HG02610 (cell line): ENCODE results near the gene SLC12A3.

Experiments
- ATAC-seq: cut with Tn5 transposase; IDR thresholded peaks from one replicate; pipeline ENCODE4 v1.9.1; 2021; ENCODE audit warnings: mild to moderate bottlenecking, moderate library complexity; ENCODE audit not compliant: unreplicated experiment

SLC12A3 gene

DNA sequence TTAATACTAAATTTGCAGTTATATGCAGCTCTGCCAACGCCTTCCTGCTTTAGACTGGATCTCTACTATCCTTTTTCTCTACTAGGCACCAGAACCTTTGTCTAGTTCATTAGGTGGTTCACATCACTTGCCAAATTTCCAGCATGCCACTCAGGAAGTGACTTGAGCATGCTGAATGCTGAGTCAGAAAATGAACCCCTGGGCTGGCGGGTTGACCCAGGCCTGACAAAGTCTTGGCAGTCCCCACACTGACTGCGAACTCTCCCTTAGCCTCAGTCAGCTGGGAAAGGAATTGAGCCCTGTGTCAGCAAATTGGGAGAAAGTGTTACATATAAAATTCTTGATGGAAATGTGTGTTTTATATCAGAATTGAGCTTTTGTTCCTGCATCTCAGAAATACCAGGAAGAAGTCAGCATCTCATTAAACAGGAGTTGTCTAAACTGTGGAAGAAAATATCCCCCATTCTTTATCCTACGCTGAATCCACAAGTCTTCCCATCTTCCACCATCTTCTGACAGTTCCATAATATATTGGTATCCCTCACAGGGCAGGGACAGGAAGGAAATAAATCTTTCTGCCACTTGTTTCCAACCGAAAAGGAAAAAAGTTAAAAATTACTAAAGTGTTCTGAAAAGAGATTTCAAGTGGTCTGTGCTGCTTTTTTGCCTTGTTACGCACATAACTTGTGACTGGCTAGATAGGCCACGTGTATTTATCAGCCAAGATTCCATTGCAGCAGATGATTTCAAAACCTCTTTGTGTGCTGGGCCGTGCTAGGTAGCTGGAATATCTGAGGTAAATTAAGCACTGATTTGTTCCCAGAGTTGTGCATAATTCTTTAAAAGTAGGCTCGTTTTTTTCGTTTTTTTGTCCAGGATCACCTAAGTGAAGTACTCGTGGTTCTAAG is 16.7 kb upstream of the SLC12A3 start:
- ATAC-seq: no peak

DNA sequence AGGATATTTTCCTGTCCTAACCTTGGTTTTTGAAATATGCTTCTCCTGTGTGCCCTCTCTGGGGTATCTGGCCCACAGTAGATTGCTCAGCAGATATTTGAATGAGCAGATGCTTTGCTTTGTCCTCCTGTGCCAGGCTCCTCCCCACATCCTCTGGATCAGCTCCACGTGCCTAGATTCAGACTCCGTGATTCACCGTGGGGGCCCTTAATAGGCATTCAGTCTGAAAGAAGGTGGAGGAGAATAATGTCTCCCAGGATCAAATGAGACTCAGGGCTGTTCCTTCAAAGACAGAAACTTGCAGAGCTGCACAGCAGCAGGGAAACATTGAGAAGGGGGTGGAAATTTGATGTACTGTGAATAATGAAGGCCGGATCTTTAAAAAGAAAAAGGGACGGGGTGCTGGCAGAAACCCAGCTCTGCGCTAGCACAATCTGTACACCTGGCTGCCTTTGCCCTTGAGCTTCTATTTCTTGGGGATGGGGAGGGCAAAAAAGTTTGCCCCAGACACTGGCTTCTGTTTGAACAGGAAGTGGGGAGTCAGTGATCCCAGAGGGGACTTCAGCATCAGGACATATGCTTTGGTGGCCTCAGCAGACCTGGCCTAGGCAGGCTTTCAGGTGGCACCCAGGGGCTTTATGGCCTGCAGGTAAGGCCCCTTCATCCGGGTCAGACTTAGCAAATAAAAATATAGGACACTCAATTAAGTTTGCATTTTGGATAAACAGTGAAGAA is 15.9 kb upstream of the SLC12A3 start:
- no peak for ATAC-seq

DNA sequence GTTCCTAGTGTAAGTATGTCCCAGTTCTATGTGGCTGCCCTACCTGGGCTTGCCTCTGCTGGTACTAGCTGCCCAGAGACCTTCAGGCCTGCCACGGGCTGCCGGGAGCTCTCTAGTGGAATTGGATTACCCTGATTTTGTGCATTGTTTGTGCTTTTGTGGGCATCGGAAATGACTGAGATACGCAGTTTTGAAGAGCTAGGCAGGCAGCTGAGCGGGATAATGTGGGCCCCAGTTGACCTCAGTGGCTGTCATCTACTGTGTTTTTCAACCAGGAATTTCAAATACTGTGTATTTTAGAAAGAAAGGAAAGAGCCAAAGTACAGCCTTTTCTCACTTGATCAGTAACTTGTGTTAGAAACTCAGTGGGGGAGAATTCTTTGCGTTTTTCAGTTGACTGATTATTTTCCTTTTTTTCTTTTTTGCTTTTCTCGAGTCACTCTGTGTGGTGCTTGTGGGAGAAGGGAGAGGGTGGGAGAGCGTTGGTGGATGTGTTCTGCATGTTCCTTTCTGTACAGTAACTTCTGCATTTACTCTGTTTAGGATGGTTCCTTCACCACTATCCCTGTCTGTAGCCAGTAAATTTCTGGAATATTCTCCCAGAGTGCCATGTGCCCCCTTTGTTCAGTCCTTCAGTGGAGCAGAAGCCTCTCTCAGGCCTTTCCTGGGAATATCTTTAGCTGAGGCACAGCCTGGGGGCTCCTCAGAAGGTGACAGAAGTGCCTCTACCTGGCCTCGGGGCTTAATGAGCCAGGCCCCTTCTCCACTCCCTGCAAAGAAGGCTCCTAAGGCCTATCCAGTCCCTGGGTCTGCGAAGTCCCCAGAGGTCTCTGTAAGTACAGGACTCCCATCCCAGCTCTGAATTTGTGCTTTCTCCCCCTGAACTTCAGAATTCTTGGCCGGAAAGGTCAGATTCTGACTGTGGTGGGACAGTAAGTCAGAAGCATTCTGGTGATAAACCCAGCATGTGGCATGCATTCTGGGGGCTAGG is 15.0 kb upstream of the SLC12A3 start:
- no peak for ATAC-seq

DNA sequence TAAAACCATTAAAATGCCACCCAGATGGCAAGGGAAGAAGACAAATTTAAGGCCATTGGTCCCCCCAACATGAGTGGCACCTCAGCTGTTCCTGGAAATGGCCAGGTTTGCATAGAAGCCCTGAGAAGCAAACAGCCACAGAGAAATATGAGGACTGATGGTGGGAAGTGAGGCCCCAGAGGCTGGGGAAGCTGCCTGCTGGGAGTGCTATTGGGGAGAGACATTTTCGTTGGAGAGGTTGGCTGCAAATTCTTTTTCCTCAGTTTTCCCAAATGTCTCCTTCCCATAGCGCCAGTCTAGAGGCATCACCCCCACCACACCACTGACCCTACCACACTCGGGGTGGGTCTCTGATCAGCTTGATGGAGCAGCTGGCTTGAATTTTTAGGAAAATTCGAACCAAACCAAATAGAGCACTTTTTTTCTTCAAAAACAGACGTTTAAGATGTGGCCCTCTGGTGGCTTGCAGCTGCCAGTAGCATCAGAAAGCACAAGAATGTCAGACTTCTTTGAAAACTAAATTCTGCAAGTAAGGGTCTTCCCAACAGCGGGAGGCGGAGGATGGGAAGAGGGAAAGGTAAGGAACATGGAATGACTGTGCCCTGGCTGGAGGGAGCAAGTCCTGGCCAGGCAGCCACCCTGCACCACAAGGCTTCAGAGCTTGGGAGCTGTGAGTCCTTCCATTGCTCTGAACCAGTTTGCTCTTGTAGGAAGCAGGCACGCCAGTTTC is 13.2 kb upstream of the SLC12A3 start:
- no peak for ATAC-seq

DNA sequence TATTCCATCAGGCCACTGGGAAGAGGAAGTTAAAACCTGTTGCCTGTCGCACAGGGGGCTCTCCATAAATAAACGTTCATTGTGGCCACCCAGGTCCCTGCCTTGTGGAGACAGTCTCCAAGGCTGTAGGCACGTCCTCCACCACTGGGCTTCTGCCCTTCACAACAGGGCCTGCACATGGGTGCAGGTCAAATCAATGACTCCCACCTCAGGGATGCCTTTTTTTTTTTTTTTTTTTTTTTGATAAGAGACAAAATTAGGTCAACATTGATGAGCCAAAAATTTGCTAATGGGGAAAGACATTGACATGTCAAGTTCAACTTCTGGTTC is 12.6 kb upstream of the SLC12A3 start:
- no peak for ATAC-seq

DNA sequence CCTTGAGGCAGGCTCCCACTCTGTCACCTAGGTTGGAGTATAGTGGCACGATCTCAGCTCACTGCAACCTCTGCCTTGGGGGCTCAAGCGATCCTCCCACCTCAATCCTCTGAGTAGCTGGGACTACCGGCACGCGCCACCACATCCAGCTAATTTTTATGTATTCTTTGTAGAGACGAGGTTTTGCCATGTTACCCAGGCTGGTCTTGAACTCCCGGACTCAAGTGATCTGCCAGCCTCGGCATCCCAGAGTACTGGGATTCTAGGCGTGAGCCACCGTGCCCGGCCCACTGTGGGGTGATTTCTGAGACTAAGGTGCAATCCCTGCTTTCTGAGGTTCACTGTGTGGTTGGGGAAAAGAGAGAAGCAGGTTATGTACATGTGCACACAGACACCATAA is 12.0 kb upstream of the SLC12A3 start:
- ATAC-seq: no peak

DNA sequence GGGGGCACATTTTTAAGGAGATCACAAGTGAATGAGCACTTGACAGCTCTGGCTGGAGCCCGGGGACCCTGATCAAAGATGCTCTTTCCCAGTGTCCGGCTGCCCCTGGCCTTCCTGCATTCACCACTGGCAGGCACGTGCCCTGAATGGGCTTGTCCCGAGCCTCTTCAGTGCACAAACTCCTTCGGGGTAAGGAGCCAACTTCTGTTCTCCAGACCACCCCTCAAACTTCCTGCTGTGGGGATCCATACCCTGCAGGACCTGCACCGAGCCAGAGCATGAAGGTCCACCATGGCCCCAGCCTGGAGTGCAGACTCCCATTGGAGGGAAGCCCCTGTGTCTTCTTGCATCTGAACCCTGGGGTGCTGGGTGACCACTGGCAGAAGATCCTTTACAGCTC is 9.8 kb upstream of the SLC12A3 start:
- ATAC-seq: no peak

DNA sequence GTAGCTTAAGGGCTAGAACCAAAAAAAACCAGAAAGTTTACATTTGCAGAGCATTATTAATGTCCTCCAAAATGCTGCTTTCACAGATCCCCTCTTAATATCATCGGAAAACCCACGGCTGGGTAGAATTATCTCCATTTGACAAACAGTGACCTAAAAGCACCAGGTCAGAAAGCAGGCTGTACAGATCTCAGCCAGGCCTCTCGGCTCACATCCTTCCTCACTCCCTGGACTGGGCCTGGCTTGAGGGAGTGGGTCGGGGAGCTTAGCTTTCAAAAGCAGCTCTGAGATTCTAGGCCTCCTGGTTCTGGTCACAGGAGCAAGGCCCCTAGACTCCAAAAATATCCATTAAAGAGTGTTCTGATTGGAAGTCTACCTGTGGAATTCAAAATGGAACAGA is 9.1 kb upstream of the SLC12A3 start:
- no peak for ATAC-seq

DNA sequence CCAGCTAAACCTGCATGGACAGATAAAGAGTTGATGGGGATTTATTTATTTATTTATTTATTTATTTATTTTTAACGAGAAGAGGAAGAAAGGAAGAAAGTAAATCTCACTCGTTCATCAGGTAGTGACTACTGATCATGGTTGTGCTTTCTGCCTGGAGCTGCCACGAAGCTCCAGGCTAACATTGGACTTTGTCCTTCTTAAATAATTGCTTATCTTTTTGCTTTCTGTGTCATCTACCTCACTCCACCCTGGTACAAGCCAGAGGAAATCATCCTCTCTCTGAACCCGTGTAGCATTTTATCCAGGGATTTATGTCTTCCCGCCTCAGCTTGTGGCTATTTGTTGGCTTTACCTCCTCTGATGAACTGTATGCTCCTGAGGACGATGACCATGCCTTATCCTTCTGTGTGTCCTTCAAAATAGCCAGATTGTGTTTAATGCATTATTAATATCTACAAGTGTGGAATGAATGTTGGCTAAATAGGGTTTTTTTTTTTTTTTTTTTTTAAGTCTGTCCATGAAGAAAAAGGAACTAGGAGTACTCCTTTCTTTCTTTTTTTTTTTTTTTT is 8.0 kb upstream of the SLC12A3 start:
- ATAC-seq: no peak

DNA sequence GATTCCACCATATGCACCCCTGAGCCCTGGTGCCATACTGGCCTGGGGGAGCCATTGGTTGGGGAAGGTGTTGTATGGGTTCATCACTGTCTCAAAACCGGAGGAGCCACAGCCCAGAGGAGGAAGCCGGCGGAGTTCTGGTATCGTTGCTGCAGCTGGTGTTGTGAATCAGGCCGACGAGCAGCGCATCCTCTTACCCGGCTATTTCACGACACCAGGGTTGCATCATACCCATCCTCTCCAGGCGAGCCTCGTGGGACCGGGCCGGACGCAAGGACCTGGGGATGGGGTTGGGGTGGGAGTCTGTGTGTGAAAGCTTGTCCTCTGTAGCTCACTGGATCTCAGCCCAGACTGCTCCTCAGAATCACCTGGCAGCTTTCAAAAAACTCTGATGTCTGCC is 6.6 kb upstream of the SLC12A3 start:
- no peak for ATAC-seq

DNA sequence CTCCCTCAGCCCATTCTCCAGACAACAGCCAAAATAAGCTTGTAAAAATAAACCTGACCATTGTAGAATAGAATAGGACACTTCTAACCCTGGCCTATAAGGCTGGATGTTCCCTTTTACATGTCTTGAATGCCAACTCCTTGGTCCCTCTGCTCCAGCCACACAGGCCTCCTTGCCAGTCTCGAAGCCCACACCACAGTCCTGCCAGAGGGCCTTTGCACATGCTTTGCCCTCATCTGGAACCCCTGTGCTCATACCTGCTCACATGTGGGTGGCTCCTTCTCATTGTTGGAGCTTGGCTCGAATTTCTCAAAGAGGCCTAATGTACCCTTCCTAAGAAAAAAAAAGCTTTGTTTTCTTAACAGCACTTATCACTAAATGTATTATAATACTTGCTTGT is 5.4 kb upstream of the SLC12A3 start:
- ATAC-seq: no peak

DNA sequence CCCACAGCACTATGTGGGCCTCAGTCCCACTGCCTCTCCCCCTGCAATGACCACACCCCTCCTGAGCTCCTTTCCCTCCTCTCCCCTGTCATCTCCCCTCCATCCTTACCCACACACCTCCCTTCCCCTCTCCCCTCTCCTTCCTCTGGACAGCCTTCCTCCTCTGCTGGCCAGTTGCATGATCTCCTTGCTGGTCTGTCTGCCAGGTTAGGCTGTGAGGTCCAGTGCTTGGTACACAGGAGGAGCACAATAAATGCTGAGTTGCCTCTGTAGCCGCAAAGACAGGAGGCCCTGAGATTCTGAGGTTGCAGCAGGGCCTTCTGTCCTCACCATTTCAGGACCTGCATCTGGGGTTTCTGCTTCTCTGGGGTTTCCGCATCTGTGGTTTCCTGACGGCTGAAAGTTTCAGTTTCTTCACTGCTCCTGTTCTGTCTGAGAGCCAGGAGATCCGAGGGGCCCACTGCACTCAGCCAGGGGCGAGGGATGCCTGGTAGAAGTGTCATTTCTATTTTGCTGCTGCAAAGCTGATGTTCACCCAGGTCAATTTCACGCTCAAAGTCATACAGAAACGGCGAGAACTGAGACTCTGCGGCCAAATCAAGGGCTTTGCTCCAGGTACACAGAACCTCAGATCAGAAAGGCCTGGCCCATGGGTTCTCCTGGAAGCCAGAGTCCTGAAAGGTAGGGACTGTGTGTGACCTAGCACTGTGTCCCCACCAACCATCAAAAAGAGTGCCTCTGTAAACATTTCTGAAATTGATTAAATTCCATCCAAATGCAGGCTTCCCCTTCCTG is 4.6 kb upstream of the SLC12A3 start:
- peak; percentile 70 for ATAC-seq

DNA sequence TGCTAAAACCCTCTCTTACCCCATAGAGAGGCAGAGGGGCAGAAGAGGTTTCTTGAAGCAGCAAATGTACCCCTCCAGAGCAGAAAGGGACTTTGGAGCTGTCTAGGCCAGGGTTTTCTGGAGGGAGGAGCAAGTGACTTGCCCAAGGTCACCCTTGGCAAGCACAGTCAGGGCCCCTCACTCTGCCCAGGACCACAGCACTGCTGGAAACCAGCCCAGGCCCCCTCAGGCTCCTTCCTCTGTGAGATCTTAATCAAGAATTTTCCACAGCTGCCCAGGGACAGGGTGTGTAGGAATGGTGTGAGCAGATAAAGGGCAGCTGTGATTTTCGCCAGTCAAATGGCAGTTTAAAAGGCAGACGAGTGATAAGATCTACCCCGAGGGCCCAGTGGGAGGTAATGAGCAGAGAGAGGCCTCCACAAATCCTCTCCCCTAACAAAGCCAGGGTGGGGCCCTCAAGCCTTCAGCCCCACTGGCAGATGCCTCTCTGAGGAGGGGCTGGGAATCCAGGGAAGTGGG is 3.9 kb upstream of the SLC12A3 start:
- no peak for ATAC-seq

DNA sequence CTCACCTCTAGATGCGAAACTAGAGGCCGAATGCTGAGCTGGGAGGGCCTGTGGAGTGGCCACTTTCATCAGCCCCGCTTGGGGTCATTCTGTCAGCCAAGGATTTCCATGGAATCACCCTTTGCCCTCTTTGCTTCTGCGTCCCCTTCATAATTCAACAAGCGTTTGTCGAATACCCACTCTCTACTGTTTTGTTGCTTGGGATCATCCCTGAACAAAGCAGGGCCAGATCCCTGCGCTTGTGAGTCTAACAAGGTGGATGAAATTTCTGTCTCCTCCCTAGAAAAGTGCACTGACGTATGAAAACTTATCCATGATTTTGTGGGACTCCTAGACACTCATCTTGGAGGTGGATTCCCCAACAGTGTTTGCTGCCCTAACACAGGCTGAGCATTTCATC is 3.3 kb upstream of the SLC12A3 start:
- no peak for ATAC-seq

DNA sequence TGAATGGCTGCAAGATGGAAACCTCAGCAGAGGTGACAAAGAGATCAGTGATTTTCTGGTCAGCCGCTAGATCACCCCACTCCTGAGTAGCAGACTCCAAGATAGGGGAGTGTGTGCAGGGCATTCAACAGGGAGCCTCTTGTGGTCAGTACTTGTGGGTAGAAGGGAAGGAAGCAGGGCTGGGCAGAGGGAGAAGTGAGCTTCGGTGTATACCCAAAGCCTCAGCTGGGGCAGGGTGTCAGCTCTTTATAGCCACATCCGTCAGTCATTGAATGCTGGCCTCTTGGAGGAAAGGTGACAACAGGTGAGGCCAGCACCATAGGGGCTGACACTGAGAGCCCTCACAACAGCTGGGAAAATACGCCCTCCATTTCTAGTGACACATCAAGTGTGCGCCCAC is 2.2 kb upstream of the SLC12A3 start:
- ATAC-seq: no peak

DNA sequence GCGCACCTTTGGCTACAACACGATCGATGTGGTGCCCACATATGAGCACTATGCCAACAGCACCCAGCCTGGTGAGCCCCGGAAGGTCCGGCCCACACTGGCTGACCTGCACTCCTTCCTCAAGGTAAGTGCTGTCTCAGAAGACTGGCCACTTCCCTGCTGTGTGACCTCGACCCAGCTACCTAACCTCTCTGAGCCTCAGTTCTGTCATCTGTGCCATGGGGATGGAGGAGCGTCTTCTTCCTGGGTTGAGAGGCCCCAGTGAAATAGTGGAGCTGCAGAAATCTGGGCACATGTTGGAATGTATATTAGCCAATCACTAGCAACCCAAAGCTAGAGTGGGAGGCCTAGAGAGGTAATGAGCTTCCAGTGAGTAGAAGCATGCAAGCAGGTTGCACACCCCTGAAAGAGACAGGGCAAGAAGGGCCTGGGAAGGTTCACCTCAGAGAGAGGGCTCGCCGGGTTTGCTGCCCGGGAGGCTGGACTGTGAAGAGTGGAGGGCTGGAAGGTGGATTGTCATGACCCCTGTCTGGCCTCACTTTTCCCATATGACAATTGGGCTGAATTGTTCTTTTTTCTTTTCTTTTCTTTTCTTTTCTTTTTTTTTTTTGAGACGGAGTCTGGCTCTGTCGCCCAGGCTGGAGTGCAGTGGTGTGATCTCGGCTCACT is 521 bp downstream of the SLC12A3 start:
- no peak for ATAC-seq

DNA sequence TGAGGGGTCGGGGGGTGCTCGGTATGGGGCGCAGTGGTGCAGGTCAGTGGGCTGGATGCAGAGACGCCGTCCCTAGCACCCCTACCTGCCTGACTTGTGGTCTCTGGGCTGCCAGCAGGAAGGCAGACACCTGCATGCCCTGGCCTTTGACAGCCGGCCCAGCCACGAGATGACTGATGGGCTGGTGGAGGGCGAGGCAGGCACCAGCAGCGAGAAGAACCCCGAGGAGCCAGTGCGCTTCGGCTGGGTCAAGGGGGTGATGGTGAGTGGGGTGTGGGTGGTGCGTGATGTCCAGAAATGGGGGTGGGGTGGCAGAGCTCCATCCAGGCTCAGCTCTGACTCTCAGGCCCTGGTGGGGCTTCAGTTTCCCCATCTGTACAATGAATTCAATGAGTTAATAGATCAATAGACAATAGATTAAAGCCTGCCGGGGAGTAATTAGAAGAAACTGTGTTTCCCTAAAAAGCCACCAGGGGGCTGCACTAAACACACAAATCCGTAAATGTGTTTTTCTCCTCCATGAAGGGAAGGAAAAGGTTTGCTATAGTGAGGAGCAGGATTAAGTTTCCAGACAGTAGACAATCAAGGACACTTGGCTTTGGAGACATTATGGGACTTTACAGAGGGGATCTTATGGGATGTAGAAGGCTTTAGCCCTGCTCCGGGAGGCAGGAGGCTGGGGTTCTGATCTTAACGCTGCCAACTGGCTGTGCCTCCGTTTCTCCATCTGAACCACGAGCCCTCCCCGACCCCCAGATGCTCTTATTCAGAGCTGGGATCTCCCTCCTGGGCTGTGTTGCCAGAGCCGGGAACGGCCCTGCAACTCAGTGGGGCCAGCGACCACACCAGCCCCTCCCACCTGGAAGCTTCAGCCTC is 2.2 kb downstream of the SLC12A3 start:
- ATAC-seq: no peak

DNA sequence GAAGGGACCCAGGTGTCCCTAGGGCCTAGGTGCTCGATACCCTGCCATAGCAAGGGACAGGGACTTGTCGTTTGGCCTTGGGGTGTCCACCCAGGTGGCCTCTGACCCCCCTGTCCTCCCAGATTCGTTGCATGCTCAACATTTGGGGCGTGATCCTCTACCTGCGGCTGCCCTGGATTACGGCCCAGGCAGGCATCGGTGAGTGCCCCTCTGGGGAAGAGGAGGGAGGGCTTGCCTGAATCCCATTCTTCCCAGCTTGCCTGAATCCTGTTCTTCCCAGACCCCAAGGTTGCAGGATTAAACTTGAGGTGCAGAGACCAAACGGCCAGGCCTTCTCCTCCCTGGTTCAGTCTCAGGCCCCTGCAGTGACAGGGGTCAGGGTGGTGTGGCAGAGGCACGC is 3.2 kb downstream of the SLC12A3 start:
- no peak for ATAC-seq
